ENCODE measurements around the gene PI16. TPM values are rescaled to one million over a fixed set of nuclear protein-coding genes. Genes with fewer than 3 reads are reported as not detected.

PI16 gene
- total and polyA plus RNA-seq, 8 donors: 0.23 to 7.3 (median 1.7) TPM

- 87 to 93% methylated on average over 4 of the region's 4 CpGs for WGBS, 2 donors
These were observed 13.2 kb downstream of the PI16 start for GRCh38 chr6:36967757-36968156.

GRCh38 chr6:36968266-36968977 lies 13.9 kb downstream of the PI16 start:
- FAIRE-seq (no peak), DNase-seq (peak in 1 of 6 donors; percentile 59), ATAC-seq (no peak)
- Histone ChIP-seq H3K27me3 (no peaks in the 10 kb centered on the region), H3K4me3 (no peak overlapping the region), H3K9me3 (no peaks in the 10 kb centered on the region), H3K27ac (no peak overlapping the region), H3K4me1 (peaks cover 0 to 8% (median 0%) of the 10 kb centered on the region in 3 donors), H3K36me3 (peaks cover 11 to 53% (median 43%) of the 10 kb centered on the region in 3 donors)
- TF ChIP-seq, protein P1, sequence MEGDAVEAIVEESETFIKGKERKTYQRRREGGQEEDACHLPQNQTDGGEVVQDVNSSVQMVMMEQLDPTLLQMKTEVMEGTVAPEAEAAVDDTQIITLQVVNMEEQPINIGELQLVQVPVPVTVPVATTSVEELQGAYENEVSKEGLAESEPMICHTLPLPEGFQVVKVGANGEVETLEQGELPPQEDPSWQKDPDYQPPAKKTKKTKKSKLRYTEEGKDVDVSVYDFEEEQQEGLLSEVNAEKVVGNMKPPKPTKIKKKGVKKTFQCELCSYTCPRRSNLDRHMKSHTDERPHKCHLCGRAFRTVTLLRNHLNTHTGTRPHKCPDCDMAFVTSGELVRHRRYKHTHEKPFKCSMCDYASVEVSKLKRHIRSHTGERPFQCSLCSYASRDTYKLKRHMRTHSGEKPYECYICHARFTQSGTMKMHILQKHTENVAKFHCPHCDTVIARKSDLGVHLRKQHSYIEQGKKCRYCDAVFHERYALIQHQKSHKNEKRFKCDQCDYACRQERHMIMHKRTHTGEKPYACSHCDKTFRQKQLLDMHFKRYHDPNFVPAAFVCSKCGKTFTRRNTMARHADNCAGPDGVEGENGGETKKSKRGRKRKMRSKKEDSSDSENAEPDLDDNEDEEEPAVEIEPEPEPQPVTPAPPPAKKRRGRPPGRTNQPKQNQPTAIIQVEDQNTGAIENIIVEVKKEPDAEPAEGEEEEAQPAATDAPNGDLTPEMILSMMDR (IDR thresholded peaks at IDR 0.05): no peak
- intact Hi-C loops (cut with DNase I): no loop called here
- 87 to 89% methylated on average over 16 of the region's 16 CpGs for WGBS, 2 donors

More at GRCh38 chr6:36967757-36968156, 13.2 kb downstream of the PI16 start:
- H3K4me1 ChIP-seq: peaks cover 0 to 8% (median 0%) of the 10 kb centered on the region in 3 donors
- H3K36me3 ChIP-seq: peaks cover 7 to 46% (median 41%) of the 10 kb centered on the region in 3 donors
- H3K9me3 ChIP-seq: no peaks in the 10 kb centered on the region
- H3K27ac ChIP-seq: no peak overlapping the region
- TF ChIP-seq, protein P1 (IDR thresholded peaks at IDR 0.05): no peak
- ATAC-seq (no peak), DNase-seq (no peak), FAIRE-seq (no peak)
- H3K27me3 ChIP-seq: no peaks in the 10 kb centered on the region
- no peak overlapping the region for H3K4me3 ChIP-seq
- intact Hi-C loops (cut with DNase I): no loop called here

- intact Hi-C loops (cut with DNase I): no loop called here
- DNase-seq: no peak
- no peak for FAIRE-seq
- H3K4me3 ChIP-seq: no peak overlapping the region
- H3K27ac ChIP-seq: no peak overlapping the region
- H3K4me1 ChIP-seq: peaks cover 0 to under 1% (median 0%) of the 10 kb centered on the region in 3 donors
- WGBS, 2 donors: 75 to 78% methylated on average over 14 of the region's 14 CpGs
- peak in 2 of 4 donors; percentile 28 to 37 for ATAC-seq
- H3K36me3 ChIP-seq: peaks cover 18 to 61% (median 48%) of the 10 kb centered on the region in 3 donors
- no peaks in the 10 kb centered on the region for H3K9me3 ChIP-seq
- TF ChIP-seq, protein P1 (IDR thresholded peaks at IDR 0.05): no peak
- H3K27me3 ChIP-seq: no peaks in the 10 kb centered on the region
These were observed 14.7 kb downstream of the PI16 start for GRCh38 chr6:36969240-36969691.

GRCh38 chr6:36969988-36970891 lies 15.7 kb downstream of the PI16 start:
- Histone ChIP-seq H3K4me3 (no peak overlapping the region), H3K4me1 (no peaks in the 10 kb centered on the region), H3K9me3 (no peaks in the 10 kb centered on the region), H3K36me3 (peaks cover 18 to 71% (median 54%) of the 10 kb centered on the region in 3 donors), H3K27ac (no peak overlapping the region), H3K27me3 (no peaks in the 10 kb centered on the region)
- DNase-seq (peak in 1 of 6 donors; percentile 72), ATAC-seq (no peak), FAIRE-seq (no peak)
- intact Hi-C loops (cut with DNase I): loop anchor here in 1 of 3 donors (10.0 kb wide), 1 partner anchor 65 kb away; no protein-coding TSS in a partner anchor
- 93 to 94% methylated on average over 16 to 17 of the region's 17 CpGs for WGBS, 2 donors
- TF ChIP-seq, protein P1 (IDR thresholded peaks at IDR 0.05): no peak
